Endothelial cell of umbilical vein (primary cell): ENCODE results near the gene HTRA2. TPM values are rescaled to one million over a fixed set of nuclear protein-coding genes. Genes with fewer than 3 reads are reported as not detected.
A peak's percentile ranks its signal among the peaks of the same experiment; 100 is the strongest.

Source experiments
- BruUV-seq: library from RNA; stranded (reverse); fragments of 400-500 nt; replicated peaks from 2 replicates; lab custom pipeline; 2021; lab: Mats Ljungman, UMichigan
- CTCF ChIA-PET: fragments of 300-600, 350-600 bp; sonication (Branson Sonifier 250); formaldehyde crosslinking; loops from one replicate; lab custom pipeline; 2021; ENCODE audit warnings: antibody characterized with exemption, inconsistent platforms; lab: Charles Lee
- POLR2A ChIA-PET: fragments of 300-600, 350-600 bp; sonication (Branson Sonifier 250); formaldehyde crosslinking; loops from one replicate; lab custom pipeline; 2021; ENCODE audit warnings: antibody characterized with exemption, inconsistent platforms; lab: Charles Lee
- DNase-seq: peaks from one replicate; pipeline ENCODE4 v3.0.0-alpha.2; 2011; ENCODE audit warnings: low read depth, low spot score
- FAIRE-seq: peaks from 2 replicates; lab custom pipeline; 2011; peaks lifted over from hg19 to GRCh38; lab: Jason Lieb, UNC
- H2AFZ ChIP-seq: 2 replicates; pipeline ENCODE4 v1.6.0; 2012; ENCODE audit warnings: low read depth, low read length, control low read depth, inconsistent platforms
- H3K27ac ChIP-seq: 2 replicates; pipeline ENCODE4 v1.5.1; 2011; ENCODE audit warnings: low read depth, mild to moderate bottlenecking, control low read depth, low read length, moderate library complexity; ENCODE audit not compliant: insufficient read depth
- H3K27me3 ChIP-seq, 2 experiments: 2 replicates each; pipeline versions ENCODE4 v1.6.0 to v1.6.1; 2011; ENCODE audit warnings: low read length in 2 of 2, mixed read lengths in 1 of 2; ENCODE audit not compliant: control insufficient read depth in 2 of 2, insufficient read depth in 2 of 2
- H3K36me3 ChIP-seq, 2 experiments: 2 replicates in 1 of 2; 3 replicates in 1 of 2; pipeline ENCODE4 v1.5.1; 2011; ENCODE audit warnings: low read length in 2 of 2, mild to moderate bottlenecking in 1 of 2, moderate library complexity in 1 of 2; ENCODE audit not compliant: control insufficient read depth in 2 of 2, insufficient read depth in 2 of 2; ENCODE audit errors: extremely low read depth in 1 of 2
- H3K4me1 ChIP-seq: 3 replicates; pipeline ENCODE4 v1.5.1; 2011; ENCODE audit warnings: mild to moderate bottlenecking, low read length; ENCODE audit not compliant: control insufficient read depth, insufficient read depth; ENCODE audit errors: extremely low read depth
- H3K4me2 ChIP-seq: 2 replicates; pipeline ENCODE4 v1.6.1; 2011; ENCODE audit warnings: low read length, control low read depth, mixed read lengths; ENCODE audit not compliant: insufficient read depth
- H3K4me3 ChIP-seq, 3 experiments: fragments of 200-600 bp in 1 of 3; sonication (generic), shearing (Covaris generic) in 1 of 3; replicated peaks in 1 of 3; 2 replicates each; pipeline ENCODE4 v1.5.1; 2011 to 2016; ENCODE audit warnings: control low read depth in 3 of 3, low read length in 3 of 3, mild to moderate bottlenecking in 2 of 3, inconsistent platforms in 1 of 3, low read depth in 1 of 3, moderate library complexity in 1 of 3; ENCODE audit not compliant: insufficient read depth in 1 of 3
- H3K79me2 ChIP-seq: 2 replicates; pipeline ENCODE4 v1.6.0; 2012; ENCODE audit warnings: low read length, inconsistent platforms; ENCODE audit not compliant: control insufficient read depth, insufficient read depth
- H3K9ac ChIP-seq: replicated peaks from 2 replicates; pipeline ENCODE3; 2011; ENCODE audit warnings: low read length, control low read depth; ENCODE audit not compliant: insufficient read depth; ENCODE audit errors: extremely low read depth
- H3K9me1 ChIP-seq: replicated peaks from 3 replicates; pipeline ENCODE4 v1.6.0; 2011; ENCODE audit warnings: mild to moderate bottlenecking, low read length; ENCODE audit not compliant: control insufficient read depth, insufficient read depth; ENCODE audit errors: extremely low read depth
- H3K9me3 ChIP-seq: replicated peaks from 2 replicates; pipeline ENCODE4 v1.5.1; 2012; ENCODE audit warnings: low read length, inconsistent platforms; ENCODE audit not compliant: control insufficient read depth, insufficient read depth
- H4K20me1 ChIP-seq: replicated peaks from 2 replicates; pipeline ENCODE3; 2011; ENCODE audit warnings: mild to moderate bottlenecking, low read length; ENCODE audit not compliant: control insufficient read depth, insufficient read depth; ENCODE audit errors: extremely low read depth
- EZH2 ChIP-seq: IDR thresholded peaks from 2 replicates; pipeline ENCODE4 v1.6.1; 2012; ENCODE audit warnings: borderline replicate concordance, low read depth, mild to moderate bottlenecking, moderate library complexity, low read length, inconsistent platforms; ENCODE audit not compliant: severe bottlenecking
- FOS ChIP-seq: IDR thresholded peaks from 2 replicates; pipeline ENCODE4 v1.6.1; 2011; ENCODE audit warnings: mild to moderate bottlenecking, low read length, moderate library complexity, borderline replicate concordance; ENCODE audit not compliant: insufficient read depth
- GATA2 ChIP-seq: IDR thresholded peaks from 2 replicates; pipeline ENCODE4 v1.7.0; 2011; ENCODE audit warnings: low read depth, mild to moderate bottlenecking, moderate library complexity, mixed read lengths, low read length; ENCODE audit not compliant: insufficient read length, insufficient read depth
- JUN ChIP-seq: IDR thresholded peaks from 2 replicates; pipeline ENCODE4 v1.6.1; 2011; ENCODE audit warnings: borderline replicate concordance, low read depth; ENCODE audit not compliant: insufficient read length, insufficient read depth
- MYC ChIP-seq: IDR thresholded peaks from one replicate; pipeline ENCODE4 v1.6.1; 2011; ENCODE audit warnings: mild to moderate bottlenecking, low read depth, low read length
- POLR2A ChIP-seq: IDR thresholded peaks from 2 replicates; pipeline ENCODE4 v1.6.1; 2012; ENCODE audit warnings: low read depth, mild to moderate bottlenecking, control low read depth, low read length
- POLR2AphosphoS5 ChIP-seq: IDR thresholded peaks from 2 replicates; pipeline ENCODE4 v1.6.1; 2012; ENCODE audit warnings: low read depth, mild to moderate bottlenecking, control low read depth, low read length, moderate library complexity; ENCODE audit not compliant: insufficient read depth
- dilution Hi-C: fragments of 300-500 bp; cut with MboI; formaldehyde crosslinking; loops from one replicate; pipeline ENCODE4 v1.15.0; 2019; ENCODE audit warnings: low sequenced_read_pairs; ENCODE audit not compliant: extremely low pct_ligation_motif_present
- intact Hi-C: fragments of 100-400 bp; cut with micrococcal nuclease; formaldehyde crosslinking; loops from one replicate; pipeline ENCODE4 v1.10.0; 2022
- polyA plus RNA-seq, 4 experiments: library from polyadenylated mRNA; depleted of rRNA in 3 of 4; stranded (reverse) in 3 of 4; unstranded in 1 of 4; fragments of >200 nt; gene quantifications; 2 replicates each; pipeline versions ENCODE4 v1.2.1 to v1.2.3, GENCODE V29; 2011 to 2012; ENCODE audit warnings: missing spikeins in 1 of 4
- total RNA-seq: library from RNA; stranded (reverse); gene quantifications from 2 replicates; pipeline ENCODE4 v1.2.3, GENCODE V29; 2021
- TF ChIP-seq, protein P1 (sequence below), 2 donors: IDR thresholded peaks; 1 replicate in 1 of 2; 2 replicates in 1 of 2; pipeline ENCODE4 v1.5.1; 2011; ENCODE audit warnings: low read length in 2 of 2, mild to moderate bottlenecking in 2 of 2, moderate library complexity in 2 of 2, control low read depth in 1 of 2, inconsistent platforms in 1 of 2, low read depth in 1 of 2; ENCODE audit not compliant: insufficient read depth in 1 of 2; ENCODE audit errors: extremely low read depth in 1 of 2
- TF ChIP-seq, protein P2 (sequence below): IDR thresholded peaks from 2 replicates; pipeline ENCODE4 v1.6.1; 2011; ENCODE audit not compliant: insufficient read depth, insufficient read length

HTRA2 gene
- total and polyA plus RNA-seq, 2 donors (not counting 3 experiments of a cell fraction or from before 2014, with no cell fraction given): 34.3 to 54.1 TPM

DNA sequence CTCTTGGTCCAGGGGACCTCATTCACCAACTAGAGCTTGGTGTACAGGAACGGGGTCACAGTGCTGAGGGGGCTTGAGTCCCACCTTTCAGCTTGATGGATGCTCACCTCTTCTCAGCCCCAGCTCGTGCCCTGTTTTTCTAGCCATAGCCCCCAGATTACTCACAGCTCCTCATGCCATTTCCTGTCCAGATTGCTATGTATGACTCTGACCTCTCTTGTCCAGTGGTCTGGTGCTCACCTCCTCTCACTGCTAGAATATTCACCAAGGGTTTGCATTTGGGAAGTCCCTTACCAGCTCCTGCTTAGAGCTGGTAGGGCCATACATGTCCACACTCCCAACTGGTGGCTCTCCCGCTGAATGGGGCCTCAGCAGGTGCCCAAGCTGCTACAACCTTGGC, 36.2 kb upstream of the HTRA2 start:
- BruUV-seq: no TSS peak
- no peak overlapping the region for H3K4me3 ChIP-seq
- ChIA-PET POLR2A (no interaction called here), CTCF (interaction anchor here (0.6 to 1.3 kb wide), 6 partner anchors 9 to 92 kb away, joined by 3 to 11 read pairs (median 4); partner anchors contain the start of genes CCDC142, INO80B and TTC31)
- no peaks in the 10 kb centered on the region for H3K9me1 ChIP-seq
- no peaks in the 10 kb centered on the region for H3K79me2 ChIP-seq
- H3K36me3 ChIP-seq: peaks cover 3 to 14% of the 10 kb centered on the region in 2 experiments
- TF ChIP-seq, protein P1, sequence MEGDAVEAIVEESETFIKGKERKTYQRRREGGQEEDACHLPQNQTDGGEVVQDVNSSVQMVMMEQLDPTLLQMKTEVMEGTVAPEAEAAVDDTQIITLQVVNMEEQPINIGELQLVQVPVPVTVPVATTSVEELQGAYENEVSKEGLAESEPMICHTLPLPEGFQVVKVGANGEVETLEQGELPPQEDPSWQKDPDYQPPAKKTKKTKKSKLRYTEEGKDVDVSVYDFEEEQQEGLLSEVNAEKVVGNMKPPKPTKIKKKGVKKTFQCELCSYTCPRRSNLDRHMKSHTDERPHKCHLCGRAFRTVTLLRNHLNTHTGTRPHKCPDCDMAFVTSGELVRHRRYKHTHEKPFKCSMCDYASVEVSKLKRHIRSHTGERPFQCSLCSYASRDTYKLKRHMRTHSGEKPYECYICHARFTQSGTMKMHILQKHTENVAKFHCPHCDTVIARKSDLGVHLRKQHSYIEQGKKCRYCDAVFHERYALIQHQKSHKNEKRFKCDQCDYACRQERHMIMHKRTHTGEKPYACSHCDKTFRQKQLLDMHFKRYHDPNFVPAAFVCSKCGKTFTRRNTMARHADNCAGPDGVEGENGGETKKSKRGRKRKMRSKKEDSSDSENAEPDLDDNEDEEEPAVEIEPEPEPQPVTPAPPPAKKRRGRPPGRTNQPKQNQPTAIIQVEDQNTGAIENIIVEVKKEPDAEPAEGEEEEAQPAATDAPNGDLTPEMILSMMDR (IDR thresholded peaks at IDR 0.05; ENCODE audit: extremely low read depth in 1 of 2, insufficient read depth in 1 of 2, low read depth in 1 of 2, low read length in 2 of 2): no peak
- TF ChIP-seq POLR2AphosphoS5: no peak
- TF ChIP-seq, protein P2, sequence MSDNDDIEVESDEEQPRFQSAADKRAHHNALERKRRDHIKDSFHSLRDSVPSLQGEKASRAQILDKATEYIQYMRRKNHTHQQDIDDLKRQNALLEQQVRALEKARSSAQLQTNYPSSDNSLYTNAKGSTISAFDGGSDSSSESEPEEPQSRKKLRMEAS: no peak
- no peak overlapping the region for H3K4me2 ChIP-seq
- no peak overlapping the region for H3K27ac ChIP-seq
- no peaks in the 10 kb centered on the region for H3K9me3 ChIP-seq
- no peaks in the 10 kb centered on the region for H4K20me1 ChIP-seq
- DNase-seq (no peak), FAIRE-seq (peak; percentile 63)
- H3K27me3 ChIP-seq: peaks cover 10 to 16% of the 10 kb centered on the region in 2 experiments
- no peak overlapping the region for H2AFZ ChIP-seq
- intact Hi-C loops (no loop called here), dilution Hi-C loops (no loop called here)
- H3K9ac ChIP-seq: no peak overlapping the region
- peaks cover 13% of the 10 kb centered on the region for H3K4me1 ChIP-seq

DNA sequence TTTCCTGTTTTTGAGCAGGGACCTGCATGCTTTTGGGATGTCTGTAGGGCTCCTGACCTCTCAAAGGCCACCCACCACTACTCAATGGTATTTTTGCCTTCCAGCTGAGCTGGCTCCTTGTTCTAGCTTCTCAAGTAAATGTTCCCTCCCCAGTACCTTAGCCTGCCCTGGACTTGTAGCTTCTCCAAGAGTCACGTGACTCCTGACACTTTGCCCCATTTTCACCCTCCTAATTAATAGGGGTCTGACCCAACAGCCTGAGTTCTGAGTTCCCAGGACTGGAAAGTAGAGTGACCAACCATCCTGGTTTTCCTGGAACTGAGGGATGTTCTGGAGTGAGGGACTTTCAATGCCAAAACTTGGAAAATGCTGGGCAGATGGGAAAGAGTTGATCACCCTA, 34.3 kb upstream of the HTRA2 start:
- intact Hi-C loops (loop anchor here (5.0 kb wide), 1 partner anchor 37 kb away; no protein-coding TSS in a partner anchor), dilution Hi-C loops (no loop called here)
- Histone ChIP-seq H3K4me2 (no peak overlapping the region), H3K9me3 (no peaks in the 10 kb centered on the region), H3K27ac (no peak overlapping the region), H3K79me2 (no peaks in the 10 kb centered on the region), H3K27me3 (peaks cover 23 to 35% of the 10 kb centered on the region in 2 experiments), H3K9me1 (no peaks in the 10 kb centered on the region), H3K4me3 (no peak overlapping the region), H3K9ac (no peak overlapping the region), H4K20me1 (no peaks in the 10 kb centered on the region), H3K4me1 (peaks cover 22% of the 10 kb centered on the region), H2AFZ (no peak overlapping the region), H3K36me3 (peaks cover 3 to 12% of the 10 kb centered on the region in 2 experiments)
- CTCF ChIA-PET: no interaction called here
- BruUV-seq: no TSS peak
- FAIRE-seq (no peak), DNase-seq (no peak)
- TF ChIP-seq JUN (no peak), GATA2 (no peak), POLR2A (no peak), EZH2 (no peak), FOS (no peak), MYC (no peak), POLR2AphosphoS5 (no peak)
- TF ChIP-seq, protein P2: no peak
- TF ChIP-seq, protein P1 (IDR thresholded peaks at IDR 0.05; ENCODE audit: extremely low read depth in 1 of 2, insufficient read depth in 1 of 2, low read depth in 1 of 2, low read length in 2 of 2): no peak
- POLR2A ChIA-PET: no interaction called here
